Peyer's patch (tissue), 4 donors: ENCODE results near the gene PDZD2.

Experiments used
- CTCF ChIP-seq, 6 experiments: fragments of 450-650 bp in 4 of 6; fragments of 200-600 bp in 2 of 6; sonication (generic) in 1 of 6; IDR thresholded peaks; one replicate each; pipeline ENCODE4 v1.5.1; 2017 to 2019; ENCODE audit warnings: antibody characterized with exemption in 6 of 6, mild to moderate bottlenecking in 3 of 6, moderate library complexity in 1 of 6
- POLR2A ChIP-seq, 2 donors: fragments of 450-650 bp; IDR thresholded peaks; one replicate each; pipeline ENCODE4 v1.5.1; 2017; ENCODE audit warnings: antibody characterized with exemption in 2 of 2, mild to moderate bottlenecking in 2 of 2, moderate library complexity in 2 of 2

DNA sequence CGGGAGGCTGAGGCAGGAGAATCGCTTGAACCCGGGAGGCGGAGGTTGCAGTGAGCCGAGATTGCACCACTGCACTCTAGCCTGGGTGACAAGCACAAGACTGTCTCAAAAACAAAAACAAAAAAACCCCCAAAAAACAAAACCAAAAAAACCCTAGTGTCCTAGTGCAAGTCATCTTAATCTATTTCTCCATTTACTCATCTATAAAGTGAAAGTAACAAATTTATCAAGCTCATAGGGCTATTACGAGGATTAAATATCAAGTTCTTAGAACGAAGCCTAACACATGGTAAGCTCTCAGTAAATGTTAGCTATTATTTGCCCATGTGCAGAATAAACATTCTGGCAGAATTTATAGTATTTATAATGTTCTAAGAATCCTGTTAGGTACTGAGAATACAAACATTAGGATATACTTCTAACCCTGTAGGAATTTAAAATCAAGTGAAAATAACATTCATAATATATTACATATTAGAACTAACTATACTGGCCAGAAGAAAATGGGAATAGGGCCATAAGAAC is 490.2 kb downstream of the PDZD2 start:
- TF ChIP-seq POLR2A (IDR thresholded peaks at IDR 0.05) (no peak), CTCF (IDR thresholded peaks at IDR 0.05) (no peak)
